GM21619 (cell line): ENCODE results near the gene ANO4.

Source experiments
- ATAC-seq: cut with Tn5 transposase; IDR thresholded peaks from one replicate; pipeline ENCODE4 v1.9.1; 2021; ENCODE audit not compliant: unreplicated experiment

Gene ANO4

DNA sequence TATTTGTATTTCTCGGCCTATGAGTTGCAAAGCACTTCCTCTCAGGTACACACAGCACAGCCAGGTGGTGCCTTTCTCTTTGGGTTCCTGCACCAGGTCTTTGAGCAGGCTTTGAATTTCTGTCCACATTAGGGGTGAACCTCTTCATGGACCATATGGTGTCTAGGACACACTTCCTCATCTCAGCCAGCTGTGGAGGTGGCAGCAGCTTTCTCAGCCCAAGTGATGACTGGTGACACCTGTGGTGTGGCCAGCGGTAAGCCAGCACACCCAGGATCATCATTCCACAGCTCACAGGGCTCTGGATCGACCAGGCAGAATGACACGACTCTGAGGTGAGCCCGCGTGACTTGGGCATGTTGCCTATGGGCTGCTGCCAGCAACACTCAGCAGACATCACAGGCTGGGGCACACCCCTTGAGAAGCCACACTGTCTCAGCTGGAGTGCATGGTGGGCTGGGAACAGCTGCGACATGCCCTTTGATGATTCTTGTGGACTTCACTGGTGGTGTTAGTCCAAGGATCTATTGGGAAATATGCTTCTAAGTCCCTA, 378.7 kb downstream of the ANO4 start:
- no peak for ATAC-seq

DNA sequence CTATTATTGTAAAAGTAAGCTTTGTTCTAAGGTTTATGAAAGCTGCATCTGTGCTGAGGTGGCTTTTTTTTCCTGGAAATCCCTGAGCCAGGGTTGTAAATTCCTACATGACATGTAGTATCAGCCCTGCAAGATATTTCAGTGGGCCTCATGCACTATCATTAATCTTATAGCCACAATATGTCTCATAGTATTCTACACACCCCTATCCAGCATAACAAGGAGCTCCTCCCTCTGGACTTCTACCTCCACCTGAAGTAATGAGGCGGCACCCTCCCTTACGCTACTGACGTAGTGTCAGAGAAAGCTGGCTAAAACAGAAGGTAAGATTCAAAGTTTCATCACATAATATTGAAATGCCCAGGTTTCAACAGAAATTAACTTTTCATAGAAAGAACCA, 380.0 kb downstream of the ANO4 start:
- ATAC-seq = no peak
